GM21825 (cell line): ENCODE data around the gene LEKR1.
"Not testable (repeated sequence)": the region's sequence is repeated elsewhere in the genome, so short reads cannot be mapped to it uniquely, and the experiment has no call there.

Experiments
- ATAC-seq: cut with Tn5 transposase; IDR thresholded peaks from one replicate; pipeline ENCODE4 v1.9.1; 2021; ENCODE audit warnings: mild to moderate bottlenecking, moderate library complexity; ENCODE audit not compliant: unreplicated experiment

LEKR1 gene

GRCh38 chr3:156834435-156834834, 8.3 kb downstream of the LEKR1 start:
- ATAC-seq, result no peak

DNA sequence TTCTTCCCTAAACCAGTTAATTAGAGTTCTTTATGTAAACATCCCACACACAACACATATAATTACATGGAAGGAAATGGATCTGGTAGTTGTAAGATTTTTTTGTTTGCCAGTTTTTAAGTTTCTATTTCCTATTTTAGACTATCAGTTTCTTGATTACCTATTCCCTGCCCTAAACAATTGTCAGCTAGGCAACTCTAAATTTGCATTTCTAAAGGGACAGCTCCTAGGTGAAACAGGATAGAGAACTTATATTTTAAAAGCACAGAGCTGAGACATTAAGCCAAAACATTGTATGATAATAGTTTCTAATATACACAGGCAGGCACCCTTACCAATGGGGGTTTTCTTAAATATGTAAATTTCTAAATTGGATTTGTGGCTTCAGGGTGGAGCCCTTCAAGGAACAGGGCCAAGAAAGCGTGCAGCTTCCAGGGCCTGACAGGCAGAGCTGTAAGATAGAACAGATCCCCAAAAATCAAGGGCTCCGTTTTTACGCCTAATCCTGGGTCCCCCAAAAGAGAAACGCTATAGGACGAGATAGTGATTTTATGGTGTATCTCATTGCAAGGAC, 8.9 kb downstream of the LEKR1 start:
- no peak for ATAC-seq

DNA sequence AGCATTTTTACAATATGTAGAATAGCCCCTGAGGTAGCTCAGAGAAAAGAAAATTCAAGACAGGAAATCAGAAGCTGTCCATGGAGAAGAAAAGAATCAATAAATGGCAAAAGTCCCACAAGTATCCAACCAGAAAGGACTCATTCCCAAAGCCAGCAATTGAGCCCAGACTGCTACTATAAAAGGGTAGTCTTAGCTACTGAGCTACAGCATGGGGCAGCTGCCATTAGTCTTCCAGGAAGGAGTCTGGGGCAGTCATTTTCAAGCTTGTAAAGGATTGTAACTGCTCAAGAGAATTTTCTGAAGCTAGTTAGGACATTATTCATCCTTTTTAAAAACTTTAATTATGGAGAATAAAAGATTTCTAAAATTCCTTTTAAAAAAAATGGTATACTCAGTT, 10.5 kb downstream of the LEKR1 start:
- no peak for ATAC-seq

DNA sequence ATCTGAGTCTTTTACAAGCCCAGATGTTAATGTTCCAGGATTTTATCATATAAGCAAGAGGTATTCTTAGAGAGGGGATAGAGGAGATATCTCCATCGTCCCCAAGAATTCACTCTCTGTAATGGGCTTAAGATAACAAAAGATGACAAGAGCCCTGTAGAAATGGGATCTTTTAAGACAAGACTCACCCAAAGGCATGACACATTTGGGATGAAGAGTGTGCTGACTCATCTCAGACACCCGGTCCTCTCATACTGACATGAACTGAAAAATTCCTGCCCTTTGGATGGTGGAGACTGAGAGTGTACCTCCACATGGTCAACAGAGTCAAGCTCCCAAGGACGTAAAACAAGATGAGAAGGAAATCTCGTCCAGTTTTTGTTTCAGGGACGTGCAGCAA, 11.0 kb downstream of the LEKR1 start:
- ATAC-seq, result no peak

DNA sequence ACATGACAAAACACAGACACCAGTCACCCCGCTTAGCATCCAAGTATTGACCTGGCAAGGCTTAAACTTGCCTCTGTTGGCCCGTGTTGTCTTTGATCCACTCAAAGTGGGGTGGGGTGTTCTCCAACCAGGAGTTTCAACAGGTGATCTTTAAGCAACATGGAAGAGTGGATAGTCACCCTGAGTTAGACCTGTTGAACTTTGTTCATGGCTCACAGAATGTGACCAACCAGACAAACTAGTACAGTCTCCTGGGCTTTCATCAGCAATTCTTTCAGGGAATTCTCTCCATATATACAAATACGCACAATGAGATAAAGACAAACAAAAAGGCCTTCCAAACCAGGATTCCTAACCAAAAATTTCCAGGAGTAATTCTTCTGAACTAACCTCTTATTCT, 11.9 kb downstream of the LEKR1 start:
- no peak for ATAC-seq

GRCh38 chr3:156840826-156841689, 14.9 kb downstream of the LEKR1 start:
- no peak for ATAC-seq

DNA sequence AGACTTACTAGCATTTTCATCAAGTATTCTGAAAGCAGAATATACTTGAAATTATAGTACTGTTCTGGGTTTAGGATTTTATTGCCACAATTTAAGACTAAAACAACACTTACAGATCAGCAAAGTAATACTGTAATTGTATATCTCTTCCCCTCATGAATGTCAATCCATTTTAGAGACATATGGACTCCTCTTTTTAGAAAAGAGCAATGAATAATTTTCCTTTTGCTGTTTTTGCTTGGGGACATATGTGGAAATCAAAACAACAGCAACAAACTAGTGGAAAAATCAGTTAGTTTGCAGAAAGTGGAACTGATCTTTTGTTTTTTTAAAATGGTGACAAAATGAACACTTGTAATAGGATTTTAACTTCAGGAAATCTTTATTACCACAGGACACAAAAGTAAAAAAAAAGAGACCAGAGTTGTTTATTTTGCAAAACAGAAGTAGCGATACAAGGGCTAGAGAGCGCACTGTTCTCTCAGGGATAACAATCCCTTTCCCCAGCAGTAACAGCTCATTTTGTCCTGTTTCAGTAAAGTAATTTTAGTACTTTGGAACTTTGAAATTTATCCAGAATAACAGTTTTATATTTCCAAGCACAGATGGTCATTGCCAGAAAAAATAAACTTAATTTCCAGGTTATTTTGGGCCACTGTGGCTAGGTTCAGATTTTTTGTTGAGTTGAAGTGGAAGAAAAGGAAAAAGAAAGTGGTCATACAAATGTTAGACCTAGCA, 17.1 kb downstream of the LEKR1 start:
- no peak for ATAC-seq

GRCh38 chr3:156847752-156848448, 21.7 kb downstream of the LEKR1 start:
- ATAC-seq, result no peak

DNA sequence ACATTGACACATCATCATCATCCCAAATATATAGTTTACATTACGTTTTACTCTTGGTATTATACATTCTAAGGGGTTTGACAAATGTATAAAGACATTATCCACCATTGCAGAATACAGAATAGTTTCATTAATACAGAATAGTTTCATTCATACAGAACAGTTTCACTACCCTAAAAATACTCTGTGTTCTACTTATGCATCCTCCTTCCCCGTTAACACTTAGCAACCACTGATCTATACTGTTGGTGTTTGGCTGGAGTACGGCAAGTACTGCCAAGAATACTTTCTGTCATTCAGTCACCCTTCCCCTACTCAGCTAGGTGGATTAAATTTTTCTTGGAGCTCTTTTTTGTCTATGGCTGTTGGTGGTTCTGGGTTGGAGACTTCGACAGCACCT, 33.4 kb downstream of the LEKR1 start:
- ATAC-seq, result peak; percentile 83

DNA sequence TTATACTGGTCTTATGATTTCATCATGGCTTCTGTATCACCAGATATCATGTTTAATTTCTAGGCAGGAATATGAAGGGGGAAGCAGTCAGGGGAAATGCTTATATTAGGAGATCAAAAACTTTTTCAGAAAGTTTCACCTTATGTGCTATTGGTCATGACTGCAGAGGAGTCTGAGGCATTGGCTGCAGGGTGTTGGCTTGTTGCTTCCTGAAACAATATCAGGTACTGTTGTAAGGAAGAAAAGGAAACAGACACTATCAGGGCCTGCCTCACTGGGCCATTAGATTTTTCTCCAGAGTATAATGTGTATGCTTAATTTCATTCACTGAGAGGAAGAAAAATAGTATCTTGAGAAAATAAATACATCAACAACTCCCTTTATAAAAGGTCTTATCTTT, 34.7 kb downstream of the LEKR1 start:
- ATAC-seq, result no peak

DNA sequence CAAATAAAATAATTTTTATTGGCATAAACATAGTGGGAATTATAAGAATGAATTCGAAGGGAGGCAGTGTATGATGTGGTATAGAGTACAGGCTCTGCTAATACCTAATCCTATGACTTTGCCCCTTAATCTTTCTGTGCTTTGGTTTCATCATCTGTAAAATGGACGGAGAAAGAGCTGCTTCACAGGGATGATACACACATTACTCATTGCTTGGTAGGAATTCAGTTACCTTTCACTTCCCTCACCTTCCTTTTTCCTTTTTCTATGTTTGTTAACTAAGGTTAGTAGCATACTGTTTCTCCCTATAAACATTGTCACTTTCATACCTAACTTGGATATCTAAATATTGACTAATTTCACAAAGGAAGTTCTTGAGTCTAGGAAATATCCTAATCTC, 36.2 kb downstream of the LEKR1 start:
- ATAC-seq, result no peak

DNA sequence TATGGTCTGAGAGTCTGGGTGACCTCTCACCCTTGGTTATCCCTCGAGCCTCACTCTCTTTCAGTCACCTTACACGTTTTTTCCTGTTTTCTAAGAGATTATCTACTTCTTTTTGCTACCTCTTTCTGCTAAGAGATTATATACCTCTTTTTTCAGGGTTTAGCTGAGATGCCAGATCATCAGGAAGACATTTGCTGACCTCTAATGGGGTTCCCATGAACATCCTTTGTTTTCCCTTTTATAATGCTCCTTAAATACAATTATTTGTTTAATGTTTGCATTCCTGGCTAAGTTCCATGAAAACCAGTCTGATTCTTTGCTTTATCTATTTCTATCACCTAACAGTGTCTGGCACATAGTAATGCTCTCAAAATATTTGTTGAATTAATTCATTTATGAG, 39.6 kb downstream of the LEKR1 start:
- no peak for ATAC-seq

- ATAC-seq, result no peak
Measured at GRCh38 chr3:156867174-156867573, 41.0 kb downstream of the LEKR1 start.

DNA sequence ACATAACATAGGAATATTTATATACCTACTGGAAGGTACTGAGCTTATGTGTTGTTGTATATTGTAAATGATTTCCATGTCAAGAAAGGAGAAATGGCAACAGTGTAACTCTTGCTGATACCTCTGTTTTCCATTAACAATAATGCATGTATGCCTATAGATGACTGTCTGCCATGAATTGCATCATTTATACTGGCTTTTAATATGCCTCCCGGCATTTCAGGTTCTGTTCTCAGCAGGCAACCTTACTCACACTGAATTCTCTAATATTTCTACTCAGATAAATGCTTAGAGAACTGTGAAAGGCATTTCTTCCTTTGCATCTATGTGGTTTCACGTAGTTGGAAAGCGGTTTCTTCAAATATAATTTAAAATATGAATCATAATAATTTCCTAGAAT, 41.8 kb downstream of the LEKR1 start:
- ATAC-seq, result no peak

DNA sequence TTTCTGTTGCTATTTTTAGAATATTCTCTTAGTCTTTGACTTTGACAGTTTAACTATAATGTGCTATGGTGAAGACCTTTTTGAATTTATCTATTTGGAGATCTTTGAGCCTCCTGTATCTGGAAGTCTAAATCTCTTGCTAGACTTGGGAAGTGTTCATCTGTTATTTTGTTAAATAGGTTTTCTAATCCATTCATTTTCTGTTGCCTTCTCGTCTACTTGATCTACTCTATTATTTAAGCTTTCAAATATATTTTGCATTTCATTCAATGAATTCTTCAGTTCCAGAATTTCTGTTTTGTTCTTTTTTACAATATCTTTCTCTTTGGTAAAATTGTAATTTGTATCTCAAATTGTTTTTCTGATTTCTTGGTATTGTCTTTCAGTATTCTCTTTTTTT, 47.8 kb downstream of the LEKR1 start:
- ATAC-seq, result no peak

DNA sequence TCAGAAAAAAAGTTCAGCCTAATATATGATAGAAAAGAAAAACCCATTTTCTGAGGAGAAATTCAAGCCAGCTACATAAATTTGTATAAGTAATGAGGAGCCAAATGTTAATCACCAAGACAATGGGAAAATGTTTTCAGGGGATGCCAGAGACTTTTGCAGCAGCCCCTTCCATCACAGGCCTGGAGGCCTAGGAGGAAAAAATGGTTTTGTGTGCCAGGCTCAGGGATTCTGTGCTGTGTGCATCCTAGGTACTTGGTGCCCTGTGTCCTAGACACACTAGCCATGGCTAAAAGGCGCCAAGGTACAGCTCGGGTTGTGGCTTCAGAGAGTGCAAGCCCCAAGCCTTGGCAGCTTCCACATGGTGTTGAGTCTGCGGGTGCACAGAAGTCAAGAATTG, 53.3 kb downstream of the LEKR1 start:
- ATAC-seq, result not testable (repeated sequence)

DNA sequence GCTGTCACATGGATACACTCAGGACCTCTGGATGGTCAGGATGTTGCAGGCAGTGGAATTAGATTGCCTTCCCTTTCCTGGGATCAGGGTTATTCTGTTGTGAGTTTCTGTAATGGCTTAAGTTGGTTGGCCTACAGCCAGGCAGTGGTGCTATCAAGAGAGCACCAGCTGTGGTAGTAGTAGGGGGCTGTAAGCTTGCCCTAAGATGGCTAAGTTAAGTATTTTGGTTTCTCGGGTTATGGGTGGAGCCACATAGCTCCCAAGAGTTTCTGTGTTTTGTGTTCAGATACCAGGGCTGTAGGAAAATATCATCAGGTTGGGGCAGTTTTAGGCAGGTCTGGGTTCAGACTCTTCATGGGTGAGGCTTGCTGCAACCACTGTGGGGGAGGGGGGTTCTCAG, 59.6 kb downstream of the LEKR1 start:
- ATAC-seq, result no peak

- no peak for ATAC-seq
Measured at GRCh38 chr3:156888176-156888575, 62.0 kb downstream of the LEKR1 start.

- no peak for ATAC-seq
Measured at GRCh38 chr3:156888576-156888975, 62.4 kb downstream of the LEKR1 start.

GRCh38 chr3:156892701-156893100, 66.5 kb downstream of the LEKR1 start:
- no peak for ATAC-seq

GRCh38 chr3:156895374-156895773, 69.2 kb downstream of the LEKR1 start:
- not testable (repeated sequence) for ATAC-seq
